DND-41 (cell line): Measurements from ENCODE around the gene JMJD1C.

ENCODE experiments used
- ATAC-seq: fragments of 200-7000 bp; cut with Tn5 transposase; 3 replicates; pipeline ENCODE4 v1.9.1; 2021; ENCODE audit warnings: low read depth; ENCODE audit not compliant: insufficient read depth
- DNase-seq: peaks from one replicate; pipeline ENCODE4 v3.0.0-alpha.2; 2020
- H2AFZ ChIP-seq: 2 replicates; pipeline ENCODE4 v1.6.0; 2012; ENCODE audit warnings: low read depth, low read length
- H3K27ac ChIP-seq: 2 replicates; pipeline ENCODE4 v1.5.1; 2012; ENCODE audit warnings: low read length, inconsistent platforms
- H3K27me3 ChIP-seq: fragments of 200-600 bp; sonication (generic); 2 replicates; pipeline ENCODE4 v1.6.0; 2012; ENCODE audit warnings: low read length, mild to moderate bottlenecking, inconsistent platforms; ENCODE audit not compliant: insufficient read depth, poor library complexity
- H3K36me3 ChIP-seq: 2 replicates; pipeline ENCODE4 v1.5.1; 2012; ENCODE audit warnings: low read length, inconsistent platforms; ENCODE audit not compliant: insufficient read depth
- H3K4me1 ChIP-seq: 2 replicates; pipeline ENCODE4 v1.5.1; 2012; ENCODE audit warnings: mild to moderate bottlenecking, low read length; ENCODE audit not compliant: insufficient read depth
- H3K4me2 ChIP-seq: 2 replicates; pipeline ENCODE4 v1.6.0; 2012; ENCODE audit warnings: mild to moderate bottlenecking, moderate library complexity, low read length, inconsistent platforms; ENCODE audit not compliant: insufficient read depth
- H3K4me3 ChIP-seq, 2 experiments: fragments of 200-600 bp in 1 of 2; shearing (Covaris generic) in 1 of 2; 2 replicates each; pipeline ENCODE4 v1.5.1; 2012 to 2016; ENCODE audit warnings: inconsistent platforms in 2 of 2, low read length in 2 of 2, mild to moderate bottlenecking in 2 of 2, low read depth in 1 of 2, moderate library complexity in 1 of 2
- H3K79me2 ChIP-seq: 2 replicates; pipeline ENCODE4 v1.6.0; 2012; ENCODE audit warnings: low read length, inconsistent platforms; ENCODE audit not compliant: insufficient read depth
- H3K9ac ChIP-seq: 2 replicates; pipeline ENCODE4 v1.6.0; 2012; ENCODE audit warnings: low read depth, mild to moderate bottlenecking, inconsistent platforms, low read length, moderate library complexity
- H3K9me3 ChIP-seq: 2 replicates; pipeline ENCODE4 v1.5.1; 2012; ENCODE audit warnings: low read length, moderate library complexity, mild to moderate bottlenecking, inconsistent platforms; ENCODE audit not compliant: insufficient read depth, severe bottlenecking
- H4K20me1 ChIP-seq: 2 replicates; pipeline ENCODE4 v1.6.0; 2012; ENCODE audit warnings: low read length; ENCODE audit not compliant: insufficient read depth
- CTCF ChIP-seq: IDR thresholded peaks from 2 replicates; pipeline ENCODE4 v1.5.1; 2012; ENCODE audit warnings: borderline replicate concordance, low read length, moderate library complexity, mild to moderate bottlenecking; ENCODE audit not compliant: poor library complexity, severe bottlenecking; ENCODE audit errors: extremely low read depth
- EZH2 ChIP-seq: IDR thresholded peaks from 3 replicates; pipeline ENCODE4 v1.6.1; 2012; ENCODE audit warnings: borderline replicate concordance, low read depth, mild to moderate bottlenecking, moderate library complexity, low read length, inconsistent platforms; ENCODE audit not compliant: severe bottlenecking

The JMJD1C gene

DNA sequence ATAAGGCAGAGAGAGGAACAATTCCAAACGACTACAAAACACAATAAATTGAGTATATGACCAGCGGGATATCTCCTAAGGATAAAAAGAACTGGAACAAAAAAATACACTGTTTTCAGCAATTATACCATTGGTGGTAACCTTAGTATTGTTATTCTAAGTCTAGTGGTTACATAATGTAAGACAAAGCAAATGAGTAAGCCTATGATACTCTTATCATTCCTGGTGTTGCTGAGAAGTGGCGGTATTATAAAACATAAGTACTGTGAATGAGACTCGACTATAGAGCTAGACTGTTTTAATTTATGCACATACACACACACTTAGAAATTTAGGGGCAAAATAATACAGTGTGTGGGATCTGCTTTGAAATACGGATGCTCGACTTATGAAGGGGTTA, 225.0 kb downstream of the JMJD1C start:
- peak overlapping the region; percentile 7; the same call in 1 of the 2 replicates for H3K27ac ChIP-seq
- peaks cover 98% of the 10 kb centered on the region for H3K79me2 ChIP-seq
- no peak overlapping the region for H3K9ac ChIP-seq
- no peak overlapping the region for H3K4me3 ChIP-seq
- H3K4me2 ChIP-seq = no peak overlapping the region
- no peaks in the 10 kb centered on the region for H3K36me3 ChIP-seq
- DNase-seq (no peak), ATAC-seq (no peak)
- no peaks in the 10 kb centered on the region for H3K27me3 ChIP-seq
- TF ChIP-seq CTCF (no peak), EZH2 (no peak)
- peaks cover 38% of the 10 kb centered on the region for H4K20me1 ChIP-seq
- no peak overlapping the region for H2AFZ ChIP-seq
- no peaks in the 10 kb centered on the region for H3K9me3 ChIP-seq
- peaks cover 74% of the 10 kb centered on the region for H3K4me1 ChIP-seq

DNA sequence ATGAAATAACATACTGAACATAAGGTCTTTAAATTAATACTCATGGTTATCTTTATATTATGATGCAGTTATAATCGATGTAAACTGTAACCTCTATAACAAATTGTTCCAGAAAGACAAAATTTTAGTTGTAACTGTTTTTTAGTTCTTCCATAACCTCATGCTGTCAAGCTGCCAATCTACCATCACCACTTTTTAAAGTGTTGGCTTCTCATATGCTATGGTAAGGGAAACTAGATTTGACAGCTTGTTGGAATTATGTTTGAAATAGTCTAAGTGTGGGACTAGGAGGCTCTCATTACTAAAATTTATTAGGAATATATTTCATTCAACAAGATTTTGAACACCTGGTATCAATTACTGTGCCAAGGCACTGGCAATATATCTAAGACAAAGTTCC, 227.3 kb downstream of the JMJD1C start:
- Histone ChIP-seq H3K4me2 (no peak overlapping the region), H3K27me3 (no peaks in the 10 kb centered on the region), H3K36me3 (no peaks in the 10 kb centered on the region), H3K9ac (no peak overlapping the region), H3K9me3 (no peaks in the 10 kb centered on the region), H3K79me2 (peaks cover 98% of the 10 kb centered on the region), H2AFZ (no peak overlapping the region), H3K4me1 (peaks cover 62% of the 10 kb centered on the region), H3K27ac (peak overlapping the region; percentile 48), H4K20me1 (peaks cover 36% of the 10 kb centered on the region; the same call in 1 of the 2 replicates), H3K4me3 (no peak overlapping the region)
- TF ChIP-seq CTCF = no peak
- no peak for TF ChIP-seq EZH2
- no peak for ATAC-seq
- no peak for DNase-seq

- Histone ChIP-seq H3K4me3 (no peak overlapping the region), H3K36me3 (no peaks in the 10 kb centered on the region), H3K27ac (peak overlapping the region; percentile 76), H3K9ac (no peak overlapping the region), H3K27me3 (no peaks in the 10 kb centered on the region), H3K9me3 (no peaks in the 10 kb centered on the region), H3K4me2 (peak overlapping the region; percentile 31; the same call in 1 of the 2 replicates), H3K4me1 (peaks cover 51% of the 10 kb centered on the region), H2AFZ (no peak overlapping the region), H3K79me2 (peaks cover 99% of the 10 kb centered on the region), H4K20me1 (peaks cover 32% of the 10 kb centered on the region; the same call in 1 of the 2 replicates)
- no peak for DNase-seq
- ATAC-seq = no peak
- no peak for TF ChIP-seq EZH2
- no peak for TF ChIP-seq CTCF
Measured at GRCh38 chr10:63237396-63237795, 228.4 kb downstream of the JMJD1C start.
